ENCODE results near the gene APEX1. TPM values are rescaled to one million over a fixed set of nuclear protein-coding genes. Genes with fewer than 3 reads are reported as not detected.
"Not testable (repeated sequence)": the region's sequence is repeated elsewhere in the genome, so short reads cannot be mapped to it uniquely, and the experiment has no call there.

The APEX1 gene
- total RNA-seq, 1 donor from 2014 or later: 95.5 TPM

- H3K36me3 ChIP-seq: no peaks in the 10 kb centered on the region
- H3K4me1 ChIP-seq: peaks cover 2% of the 10 kb centered on the region
- no peak overlapping the region for H3K27ac ChIP-seq
- no peaks in the 10 kb centered on the region for H3K9me3 ChIP-seq
- TF ChIP-seq POLR2AphosphoS5 (IDR thresholded peaks at IDR 0.05; ENCODE audit: insufficient read depth in 1 of 2, low read depth in 1 of 2) (no peak), POLR2A (IDR thresholded peaks at IDR 0.05) (no peak)
- TF ChIP-seq, protein P1, sequence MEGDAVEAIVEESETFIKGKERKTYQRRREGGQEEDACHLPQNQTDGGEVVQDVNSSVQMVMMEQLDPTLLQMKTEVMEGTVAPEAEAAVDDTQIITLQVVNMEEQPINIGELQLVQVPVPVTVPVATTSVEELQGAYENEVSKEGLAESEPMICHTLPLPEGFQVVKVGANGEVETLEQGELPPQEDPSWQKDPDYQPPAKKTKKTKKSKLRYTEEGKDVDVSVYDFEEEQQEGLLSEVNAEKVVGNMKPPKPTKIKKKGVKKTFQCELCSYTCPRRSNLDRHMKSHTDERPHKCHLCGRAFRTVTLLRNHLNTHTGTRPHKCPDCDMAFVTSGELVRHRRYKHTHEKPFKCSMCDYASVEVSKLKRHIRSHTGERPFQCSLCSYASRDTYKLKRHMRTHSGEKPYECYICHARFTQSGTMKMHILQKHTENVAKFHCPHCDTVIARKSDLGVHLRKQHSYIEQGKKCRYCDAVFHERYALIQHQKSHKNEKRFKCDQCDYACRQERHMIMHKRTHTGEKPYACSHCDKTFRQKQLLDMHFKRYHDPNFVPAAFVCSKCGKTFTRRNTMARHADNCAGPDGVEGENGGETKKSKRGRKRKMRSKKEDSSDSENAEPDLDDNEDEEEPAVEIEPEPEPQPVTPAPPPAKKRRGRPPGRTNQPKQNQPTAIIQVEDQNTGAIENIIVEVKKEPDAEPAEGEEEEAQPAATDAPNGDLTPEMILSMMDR (IDR thresholded peaks at IDR 0.05): no peak
- no peak for DNase-seq (ENCODE audit: extremely low spot score in 2 of 2)
- intact Hi-C loops (cut with DNase I): no loop called here
- H3K27me3 ChIP-seq: no peaks in the 10 kb centered on the region
- no peak overlapping the region for H3K4me3 ChIP-seq
Observed at GRCh38 chr14:20440465-20440864, 14.6 kb upstream of the APEX1 start.

DNA sequence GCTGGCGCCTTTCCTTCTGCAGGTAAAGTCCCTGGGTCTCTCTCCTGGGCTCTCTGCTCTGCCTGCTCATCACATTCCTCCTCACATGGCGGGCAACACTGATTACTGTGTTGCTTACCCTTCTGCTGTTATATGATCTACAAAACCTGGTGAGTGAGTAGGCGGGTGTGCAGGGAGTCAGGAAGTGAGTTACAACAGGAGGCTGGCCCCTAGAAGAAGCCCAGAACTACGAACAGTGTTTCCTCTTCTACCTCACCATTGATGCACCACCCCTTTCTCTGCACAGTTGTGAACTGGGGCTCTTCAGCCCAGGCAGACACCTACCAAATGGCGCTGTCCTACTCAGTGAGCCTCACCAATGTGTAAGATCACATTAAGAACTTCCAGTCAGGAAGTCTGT lies 14.1 kb upstream of the APEX1 start:
- TF ChIP-seq POLR2A (IDR thresholded peaks at IDR 0.05): no peak
- TF ChIP-seq, protein P1 (IDR thresholded peaks at IDR 0.05): no peak
- no peak for DNase-seq (ENCODE audit: extremely low spot score in 2 of 2)
- Histone ChIP-seq H3K36me3 (no peaks in the 10 kb centered on the region), H3K4me3 (no peak overlapping the region), H3K27me3 (no peaks in the 10 kb centered on the region), H3K9me3 (no peaks in the 10 kb centered on the region), H3K27ac (no peak overlapping the region), H3K4me1 (no peaks in the 10 kb centered on the region)
- intact Hi-C loops (cut with DNase I): no loop called here

GRCh38 chr14:20441461-20441860 lies 13.6 kb upstream of the APEX1 start:
- no peak for DNase-seq (ENCODE audit: extremely low spot score in 2 of 2)
- Histone ChIP-seq H3K27ac (no peak overlapping the region), H3K9me3 (no peaks in the 10 kb centered on the region), H3K27me3 (no peaks in the 10 kb centered on the region), H3K4me1 (no peaks in the 10 kb centered on the region), H3K36me3 (peaks cover 0 to 3% of the 10 kb centered on the region in 2 donors), H3K4me3 (no peak overlapping the region)
- intact Hi-C loops (cut with DNase I): no loop called here
- TF ChIP-seq, protein P1 (IDR thresholded peaks at IDR 0.05): no peak
- no peak for TF ChIP-seq POLR2AphosphoS5 (IDR thresholded peaks at IDR 0.05; ENCODE audit: insufficient read depth in 1 of 2, low read depth in 1 of 2)
- TF ChIP-seq POLR2A (IDR thresholded peaks at IDR 0.05): no peak

DNA sequence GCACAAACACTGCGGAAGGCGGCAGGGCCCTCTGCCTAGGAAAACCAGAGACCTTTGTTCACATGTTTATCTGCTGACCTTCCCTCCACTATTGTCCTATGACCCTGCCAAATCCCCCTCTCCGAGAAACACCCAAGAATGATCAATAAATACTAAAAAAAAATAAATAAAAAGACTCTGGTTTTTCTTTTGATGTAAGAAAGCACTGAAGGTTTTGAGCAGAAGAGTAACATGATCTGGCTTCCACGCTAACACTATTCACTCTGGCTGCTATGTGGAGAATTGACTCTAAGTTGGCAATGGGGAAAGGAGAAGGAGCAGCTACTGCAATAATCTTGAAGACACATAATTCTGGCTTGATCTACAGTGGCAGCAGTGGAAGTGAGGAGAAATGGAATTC lies 11.4 kb upstream of the APEX1 start:
- DNase-seq (ENCODE audit: extremely low spot score in 2 of 2); H3K4me3 ChIP-seq; H3K27me3 ChIP-seq; H3K27ac ChIP-seq; H3K4me1 ChIP-seq; intact Hi-C loops (cut with DNase I); H3K9me3 ChIP-seq: not testable (repeated sequence)
- H3K36me3 ChIP-seq: peaks cover 0 to 25% of the 10 kb centered on the region in 2 donors

DNA sequence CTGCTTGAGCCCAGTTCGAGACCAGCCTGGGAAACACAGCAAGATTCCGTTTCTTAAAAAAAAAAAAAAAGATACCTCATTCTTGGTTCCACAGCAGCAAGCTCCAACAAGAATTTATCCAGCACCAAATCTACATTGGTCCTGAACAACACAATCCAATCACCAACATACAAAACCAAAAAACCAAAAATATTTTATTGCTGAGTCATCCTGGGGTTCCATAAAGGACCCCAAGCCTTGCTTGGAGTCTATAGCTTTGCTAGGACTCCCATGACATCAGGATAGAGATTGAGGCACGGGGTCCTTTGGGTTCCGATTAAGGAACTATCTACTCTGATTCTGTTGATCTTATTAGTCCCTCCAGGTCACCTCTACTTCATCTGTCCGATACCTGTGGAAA lies 8.1 kb upstream of the APEX1 start:
- DNase-seq (ENCODE audit: extremely low spot score in 2 of 2): no peak
- peaks cover 0 to 57% of the 10 kb centered on the region in 2 donors for H3K36me3 ChIP-seq

GRCh38 chr14:20452831-20453230 lies 2.2 kb upstream of the APEX1 start:
- H3K27ac ChIP-seq; DNase-seq (ENCODE audit: extremely low spot score in 2 of 2); H3K9me3 ChIP-seq; intact Hi-C loops (cut with DNase I); H3K27me3 ChIP-seq; H3K4me3 ChIP-seq: not testable (repeated sequence)
- peaks cover 0 to 62% of the 10 kb centered on the region in 2 donors for H3K36me3 ChIP-seq
- peaks cover 23% of the 10 kb centered on the region for H3K4me1 ChIP-seq

More for the DNA sequence above, 8.1 kb upstream of the APEX1 start:
- no peaks in the 10 kb centered on the region for H3K27me3 ChIP-seq
- no peaks in the 10 kb centered on the region for H3K9me3 ChIP-seq
- H3K27ac ChIP-seq: no peak overlapping the region
- H3K4me3 ChIP-seq: no peak overlapping the region
- TF ChIP-seq POLR2A (IDR thresholded peaks at IDR 0.05) (no peak), POLR2AphosphoS5 (IDR thresholded peaks at IDR 0.05; ENCODE audit: insufficient read depth in 1 of 2, low read depth in 1 of 2) (no peak)
- TF ChIP-seq, protein P1 (IDR thresholded peaks at IDR 0.05): no peak
- intact Hi-C loops (cut with DNase I): no loop called here
- H3K4me1 ChIP-seq: no peaks in the 10 kb centered on the region

Measured in vagina (tissue), 2 donors.